ENCODE measurements around the gene RANBP9.

Gene RANBP9

DNA sequence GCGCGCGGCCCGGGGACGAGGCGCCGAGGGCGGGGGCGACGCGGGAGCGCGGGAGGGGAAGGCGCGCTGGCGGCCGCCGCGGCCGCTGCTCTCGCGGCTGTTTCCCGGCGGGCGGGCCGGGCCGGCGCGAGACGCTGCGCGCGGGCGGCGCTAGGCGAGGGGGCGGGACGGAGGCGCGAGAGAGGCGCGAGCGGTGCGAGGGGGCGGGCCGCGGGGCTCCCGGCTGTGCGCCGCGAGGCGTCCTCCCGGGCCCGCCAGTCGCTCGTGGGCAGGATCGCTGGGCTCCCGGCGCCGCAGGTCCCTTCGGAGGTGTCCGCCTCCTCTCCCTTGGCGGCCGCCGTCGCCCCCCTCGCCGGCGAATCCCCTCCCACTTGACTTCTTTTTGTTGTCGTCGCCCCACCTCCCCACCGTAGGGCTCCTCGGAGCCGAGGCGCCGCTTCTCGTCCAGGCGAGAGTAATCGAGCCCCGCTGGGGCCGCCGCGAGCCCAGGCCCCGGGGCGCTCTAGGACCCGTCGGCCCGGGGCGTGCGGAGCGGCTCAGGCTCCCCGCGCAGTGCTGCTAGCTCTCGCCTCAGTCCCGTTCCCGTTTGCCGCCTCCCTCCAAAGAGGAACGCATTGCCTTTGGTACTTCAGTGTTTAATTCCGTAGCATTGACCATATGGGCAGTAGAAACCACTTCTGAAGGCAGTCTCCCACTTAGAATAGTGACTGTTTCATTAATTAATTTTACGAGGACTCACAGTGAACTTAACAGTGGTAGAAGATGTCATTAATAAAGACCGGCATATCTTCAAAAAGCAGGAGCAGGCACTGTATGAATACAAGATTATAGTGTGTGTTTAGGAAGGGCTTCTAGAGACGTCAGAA is at the start of gene RANBP9 (continued):
- TF ChIP-seq ZBTB21 (tag by site-specific recombination; IDR thresholded peaks at IDR 0.05), result no peak
- peak; percentile 95 for TF ChIP-seq ZBTB48 (tag by site-specific recombination; IDR thresholded peaks at IDR 0.05)
- TF ChIP-seq ZNF501 (tag by site-specific recombination; IDR thresholded peaks at IDR 0.05), result peak; percentile 76; the same call in 1 of the 2 replicates
- TF ChIP-seq ZBTB20 (tag by site-specific recombination; IDR thresholded peaks at IDR 0.05), result peak; percentile 89
- peak; percentile 29; the same call in 1 of the 2 replicates for TF ChIP-seq ZNF146 (tag by site-specific recombination; IDR thresholded peaks at IDR 0.05)
- TF ChIP-seq SP2 (tag by site-specific recombination; IDR thresholded peaks at IDR 0.05), result peak; percentile 67
- peak; percentile 74 for TF ChIP-seq ZNF423 (tag by site-specific recombination; IDR thresholded peaks at IDR 0.05)
- TF ChIP-seq, protein P1, sequence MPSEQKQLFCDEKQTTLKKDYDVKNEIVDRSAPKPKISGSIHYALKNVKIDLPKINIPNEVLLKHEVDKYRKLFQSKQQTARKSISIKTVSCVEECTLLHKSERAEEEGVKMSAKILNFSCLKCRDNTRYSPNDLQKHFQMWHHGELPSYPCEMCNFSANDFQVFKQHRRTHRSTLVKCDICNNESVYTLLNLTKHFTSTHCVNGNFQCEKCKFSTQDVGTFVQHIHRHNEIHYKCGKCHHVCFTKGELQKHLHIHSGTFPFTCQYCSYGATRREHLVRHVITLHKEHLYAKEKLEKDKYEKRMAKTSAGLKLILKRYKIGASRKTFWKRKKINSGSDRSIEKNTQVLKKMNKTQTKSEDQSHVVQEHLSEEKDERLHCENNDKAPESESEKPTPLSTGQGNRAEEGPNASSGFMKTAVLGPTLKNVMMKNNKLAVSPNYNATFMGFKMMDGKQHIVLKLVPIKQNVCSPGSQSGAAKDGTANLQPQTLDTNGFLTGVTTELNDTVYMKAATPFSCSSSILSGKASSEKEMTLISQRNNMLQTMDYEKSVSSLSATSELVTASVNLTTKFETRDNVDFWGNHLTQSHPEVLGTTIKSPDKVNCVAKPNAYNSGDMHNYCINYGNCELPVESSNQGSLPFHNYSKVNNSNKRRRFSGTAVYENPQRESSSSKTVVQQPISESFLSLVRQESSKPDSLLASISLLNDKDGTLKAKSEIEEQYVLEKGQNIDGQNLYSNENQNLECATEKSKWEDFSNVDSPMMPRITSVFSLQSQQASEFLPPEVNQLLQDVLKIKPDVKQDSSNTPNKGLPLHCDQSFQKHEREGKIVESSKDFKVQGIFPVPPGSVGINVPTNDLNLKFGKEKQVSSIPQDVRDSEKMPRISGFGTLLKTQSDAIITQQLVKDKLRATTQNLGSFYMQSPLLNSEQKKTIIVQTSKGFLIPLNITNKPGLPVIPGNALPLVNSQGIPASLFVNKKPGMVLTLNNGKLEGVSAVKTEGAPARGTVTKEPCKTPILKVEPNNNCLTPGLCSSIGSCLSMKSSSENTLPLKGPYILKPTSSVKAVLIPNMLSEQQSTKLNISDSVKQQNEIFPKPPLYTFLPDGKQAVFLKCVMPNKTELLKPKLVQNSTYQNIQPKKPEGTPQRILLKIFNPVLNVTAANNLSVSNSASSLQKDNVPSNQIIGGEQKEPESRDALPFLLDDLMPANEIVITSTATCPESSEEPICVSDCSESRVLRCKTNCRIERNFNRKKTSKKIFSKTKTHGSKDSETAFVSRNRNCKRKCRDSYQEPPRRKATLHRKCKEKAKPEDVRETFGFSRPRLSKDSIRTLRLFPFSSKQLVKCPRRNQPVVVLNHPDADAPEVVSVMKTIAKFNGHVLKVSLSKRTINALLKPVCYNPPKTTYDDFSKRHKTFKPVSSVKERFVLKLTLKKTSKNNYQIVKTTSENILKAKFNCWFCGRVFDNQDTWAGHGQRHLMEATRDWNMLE (tag by site-specific recombination; conservative IDR thresholded peaks at IDR 0.05; ENCODE audit: low read depth), result 0 out of 2 replicates have a peak, but pooled peaks have one; percentile 36
- TF ChIP-seq, protein P2, sequence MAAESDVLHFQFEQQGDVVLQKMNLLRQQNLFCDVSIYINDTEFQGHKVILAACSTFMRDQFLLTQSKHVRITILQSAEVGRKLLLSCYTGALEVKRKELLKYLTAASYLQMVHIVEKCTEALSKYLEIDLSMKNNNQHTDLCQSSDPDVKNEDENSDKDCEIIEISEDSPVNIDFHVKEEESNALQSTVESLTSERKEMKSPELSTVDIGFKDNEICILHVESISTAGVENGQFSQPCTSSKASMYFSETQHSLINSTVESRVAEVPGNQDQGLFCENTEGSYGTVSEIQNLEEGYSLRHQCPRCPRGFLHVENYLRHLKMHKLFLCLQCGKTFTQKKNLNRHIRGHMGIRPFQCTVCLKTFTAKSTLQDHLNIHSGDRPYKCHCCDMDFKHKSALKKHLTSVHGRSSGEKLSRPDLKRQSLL (tag by site-specific recombination; IDR thresholded peaks at IDR 0.05), result peak; percentile 99
- peak; percentile 53; the same call in 1 of the 2 replicates for TF ChIP-seq ZNF394 (tag by site-specific recombination; IDR thresholded peaks at IDR 0.05; ENCODE audit: borderline replicate concordance)
- TF ChIP-seq ZNF600 (tag by site-specific recombination; IDR thresholded peaks at IDR 0.05), result 0 out of 2 replicates have a peak, but pooled peaks have one; percentile 50
- peak; percentile 98 for TF ChIP-seq ZBTB17 (tag by site-specific recombination; IDR thresholded peaks at IDR 0.05)
- TF ChIP-seq ZNF561 (tag by site-specific recombination; IDR thresholded peaks at IDR 0.05; ENCODE audit: borderline replicate concordance), result peak; percentile 95
- TF ChIP-seq ZFP69B (tag by site-specific recombination; IDR thresholded peaks at IDR 0.05), result peak; percentile 63
- TF ChIP-seq ZNF335 (tag by site-specific recombination; conservative IDR thresholded peaks at IDR 0.05), result peak; percentile 87
- peak; percentile 91 for TF ChIP-seq ZBTB8A (tag by site-specific recombination; IDR thresholded peaks at IDR 0.05)
- peak; percentile 86 for TF ChIP-seq ZEB2 (tag by site-specific recombination; IDR thresholded peaks at IDR 0.05)
- TF ChIP-seq, protein P3, sequence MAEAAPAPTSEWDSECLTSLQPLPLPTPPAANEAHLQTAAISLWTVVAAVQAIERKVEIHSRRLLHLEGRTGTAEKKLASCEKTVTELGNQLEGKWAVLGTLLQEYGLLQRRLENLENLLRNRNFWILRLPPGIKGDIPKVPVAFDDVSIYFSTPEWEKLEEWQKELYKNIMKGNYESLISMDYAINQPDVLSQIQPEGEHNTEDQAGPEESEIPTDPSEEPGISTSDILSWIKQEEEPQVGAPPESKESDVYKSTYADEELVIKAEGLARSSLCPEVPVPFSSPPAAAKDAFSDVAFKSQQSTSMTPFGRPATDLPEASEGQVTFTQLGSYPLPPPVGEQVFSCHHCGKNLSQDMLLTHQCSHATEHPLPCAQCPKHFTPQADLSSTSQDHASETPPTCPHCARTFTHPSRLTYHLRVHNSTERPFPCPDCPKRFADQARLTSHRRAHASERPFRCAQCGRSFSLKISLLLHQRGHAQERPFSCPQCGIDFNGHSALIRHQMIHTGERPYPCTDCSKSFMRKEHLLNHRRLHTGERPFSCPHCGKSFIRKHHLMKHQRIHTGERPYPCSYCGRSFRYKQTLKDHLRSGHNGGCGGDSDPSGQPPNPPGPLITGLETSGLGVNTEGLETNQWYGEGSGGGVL (tag by site-specific recombination; IDR thresholded peaks at IDR 0.05), result peak; percentile 73
- TF ChIP-seq GLI4 (tag by site-specific recombination; IDR thresholded peaks at IDR 0.05), result 0 out of 2 replicates have a peak, but pooled peaks have one; percentile 38
- TF ChIP-seq ZXDB (tag by site-specific recombination; IDR thresholded peaks at IDR 0.05), result peak; percentile 78
- no peak for TF ChIP-seq ZNF184 (tag by site-specific recombination; IDR thresholded peaks at IDR 0.05)
- peak; percentile 80 for TF ChIP-seq KLF9 (tag by site-specific recombination; IDR thresholded peaks at IDR 0.05; ENCODE audit: low read depth)
- 0 out of 2 replicates have a peak, but pooled peaks have one; percentile 6 for TF ChIP-seq WT1 (tag by site-specific recombination; IDR thresholded peaks at IDR 0.05)
- TF ChIP-seq ZNF24 (tag by site-specific recombination; IDR thresholded peaks at IDR 0.05), result peak; percentile 81; the same call in 1 of the 2 replicates
- TF ChIP-seq, protein P4, sequence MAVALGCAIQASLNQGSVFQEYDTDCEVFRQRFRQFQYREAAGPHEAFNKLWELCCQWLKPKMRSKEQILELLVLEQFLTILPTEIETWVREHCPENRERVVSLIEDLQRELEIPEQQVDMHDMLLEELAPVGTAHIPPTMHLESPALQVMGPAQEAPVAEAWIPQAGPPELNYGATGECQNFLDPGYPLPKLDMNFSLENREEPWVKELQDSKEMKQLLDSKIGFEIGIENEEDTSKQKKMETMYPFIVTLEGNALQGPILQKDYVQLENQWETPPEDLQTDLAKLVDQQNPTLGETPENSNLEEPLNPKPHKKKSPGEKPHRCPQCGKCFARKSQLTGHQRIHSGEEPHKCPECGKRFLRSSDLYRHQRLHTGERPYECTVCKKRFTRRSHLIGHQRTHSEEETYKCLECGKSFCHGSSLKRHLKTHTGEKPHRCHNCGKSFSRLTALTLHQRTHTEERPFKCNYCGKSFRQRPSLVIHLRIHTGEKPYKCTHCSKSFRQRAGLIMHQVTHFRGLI (tag by site-specific recombination; IDR thresholded peaks at IDR 0.05), result peak; percentile 65
- TF ChIP-seq ZNF549 (tag by site-specific recombination; IDR thresholded peaks at IDR 0.05), result no peak
- TF ChIP-seq, protein P5, sequence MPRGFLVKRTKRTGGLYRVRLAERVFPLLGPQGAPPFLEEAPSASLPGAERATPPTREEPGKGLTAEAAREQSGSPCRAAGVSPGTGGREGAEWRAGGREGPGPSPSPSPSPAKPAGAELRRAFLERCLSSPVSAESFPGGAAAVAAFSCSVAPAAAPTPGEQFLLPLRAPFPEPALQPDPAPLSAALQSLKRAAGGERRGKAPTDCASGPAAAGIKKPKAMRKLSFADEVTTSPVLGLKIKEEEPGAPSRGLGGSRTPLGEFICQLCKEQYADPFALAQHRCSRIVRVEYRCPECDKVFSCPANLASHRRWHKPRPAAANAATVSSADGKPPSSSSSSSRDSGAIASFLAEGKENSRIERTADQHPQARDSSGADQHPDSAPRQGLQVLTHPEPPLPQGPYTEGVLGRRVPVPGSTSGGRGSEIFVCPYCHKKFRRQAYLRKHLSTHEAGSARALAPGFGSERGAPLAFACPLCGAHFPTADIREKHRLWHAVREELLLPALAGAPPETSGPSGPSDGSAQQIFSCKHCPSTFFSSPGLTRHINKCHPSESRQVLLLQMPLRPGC (tag by site-specific recombination; IDR thresholded peaks at IDR 0.05), result peak; percentile 19; the same call in 1 of the 2 replicates
- TF ChIP-seq ZNF768 (tag by site-specific recombination; IDR thresholded peaks at IDR 0.05), result no peak
